SIG-M5 treated with dmso at 0.1 percent for 504 hours (cell line): ENCODE results near the gene EQTN.
"Not testable (repeated sequence)": the region's sequence is repeated elsewhere in the genome, so short reads cannot be mapped to it uniquely, and the experiment has no call there.

Experiments used
- DNase-seq: peaks from one replicate; lab custom pipeline; 2025; ENCODE audit not compliant: unreplicated experiment; lab: John Stamatoyannopoulos, UW

EQTN gene

GRCh38 chr9:27293996-27294395 is 3.0 kb downstream of the EQTN start:
- no peak for DNase-seq

- no peak for DNase-seq
These were observed 4.1 kb downstream of the EQTN start for GRCh38 chr9:27292659-27293405.

GRCh38 chr9:27291292-27291691 is 5.7 kb downstream of the EQTN start:
- DNase-seq, result no peak

GRCh38 chr9:27282269-27282668 is 14.7 kb downstream of the EQTN start:
- DNase-seq, result no peak

GRCh38 chr9:27280860-27281259 is 16.1 kb downstream of the EQTN start:
- DNase-seq, result no peak

GRCh38 chr9:27280249-27280648 is 16.7 kb downstream of the EQTN start:
- DNase-seq, result no peak

GRCh38 chr9:27279611-27280010 is 17.3 kb downstream of the EQTN start:
- DNase-seq, result no peak

GRCh38 chr9:27278374-27278773 is 18.6 kb downstream of the EQTN start:
- DNase-seq, result no peak

GRCh38 chr9:27276193-27277030 is 20.5 kb downstream of the EQTN start:
- peak; percentile 55 for DNase-seq

GRCh38 chr9:27273186-27273585 is 23.8 kb downstream of the EQTN start:
- DNase-seq, result no peak

GRCh38 chr9:27272103-27272502 is 24.8 kb downstream of the EQTN start:
- no peak for DNase-seq

- DNase-seq, result no peak
These were observed 35.3 kb downstream of the EQTN start for GRCh38 chr9:27261517-27262211.

GRCh38 chr9:27260789-27261516 is 36.0 kb downstream of the EQTN start:
- no peak for DNase-seq

- DNase-seq, result no peak
These were observed 38.3 kb downstream of the EQTN start for GRCh38 chr9:27258662-27259061.

GRCh38 chr9:27248702-27249101 is 48.2 kb downstream of the EQTN start:
- DNase-seq, result no peak

GRCh38 chr9:27247756-27248155 is 49.2 kb downstream of the EQTN start:
- peak; percentile 44 for DNase-seq

- DNase-seq, result not testable (repeated sequence)
These were observed 57.3 kb downstream of the EQTN start for GRCh38 chr9:27239648-27240047.
